Transverse colon (tissue), 4 donors: ENCODE results near the gene FIGN.

ENCODE experiments used
- CTCF ChIP-seq, 5 experiments: fragments of 200-600 bp in 3 of 5; fragments of 450-650 bp in 2 of 5; sonication (generic) in 3 of 5; IDR thresholded peaks; 1 replicate in 2 of 5; 2 replicates in 3 of 5; pipeline ENCODE4 v1.5.1; 2016 to 2017; ENCODE audit warnings: antibody characterized with exemption in 5 of 5, inconsistent platforms in 3 of 5, mild to moderate bottlenecking in 2 of 5, moderate library complexity in 1 of 5
- POLR2A ChIP-seq: fragments of 450-650 bp; IDR thresholded peaks from one replicate; pipeline ENCODE4 v1.6.1; 2016; ENCODE audit warnings: antibody characterized with exemption, mild to moderate bottlenecking, moderate library complexity
- POLR2AphosphoS5 ChIP-seq, 3 donors: sonication (generic); formaldehyde crosslinking; IDR thresholded peaks; one replicate each; pipeline ENCODE4 v1.6.1; 2016; ENCODE audit warnings: antibody characterized with exemption in 3 of 3

DNA sequence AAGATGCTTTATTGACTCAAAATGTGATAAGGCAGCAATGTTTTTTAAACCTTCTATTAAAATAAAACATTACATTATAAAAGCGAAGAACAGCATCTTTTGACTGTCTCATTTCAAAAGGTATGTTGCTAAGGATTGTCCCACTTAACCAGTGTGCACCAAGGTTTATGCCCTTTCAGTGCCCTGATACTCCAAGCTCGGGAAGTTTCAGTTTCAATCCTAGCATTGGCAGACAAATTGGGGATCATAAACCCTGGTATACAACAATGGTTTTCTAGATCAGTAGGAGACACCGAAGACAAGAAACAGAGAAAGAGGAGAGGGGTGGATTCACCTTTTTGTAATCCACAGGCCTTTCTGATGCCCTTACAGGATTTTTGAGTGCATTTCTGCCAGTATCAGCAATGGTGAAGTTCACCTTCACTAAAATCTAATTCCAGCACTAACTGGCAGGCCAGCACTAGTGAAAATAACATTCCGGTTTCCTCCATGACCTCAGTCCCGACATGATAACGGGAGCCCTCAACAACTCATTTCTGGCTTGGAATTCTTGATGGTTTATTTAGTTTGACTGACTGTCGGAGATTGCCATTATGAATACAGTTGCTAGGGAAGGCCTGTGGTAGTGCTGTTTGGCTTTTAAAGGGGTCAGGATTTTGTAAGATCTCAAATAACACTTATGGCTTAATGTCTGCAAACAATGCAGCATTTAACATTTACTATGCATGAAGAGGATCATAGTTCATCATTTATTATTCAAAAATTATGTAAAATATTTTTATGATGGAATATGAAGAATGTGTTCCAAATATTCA lies 33.3 kb upstream of the FIGN start:
- no peak for TF ChIP-seq CTCF (IDR thresholded peaks at IDR 0.05)
- TF ChIP-seq POLR2A = no peak
- no peak for TF ChIP-seq POLR2AphosphoS5 (IDR thresholded peaks at IDR 0.05)
